Measurements from ENCODE around the gene DNAAF9. TPM values are rescaled to one million over a fixed set of nuclear protein-coding genes. Genes with fewer than 3 reads are reported as not detected.

Gene DNAAF9
- total and polyA plus RNA-seq, 4 donors, result 1.4 to 4.4 (median 2.4) TPM

DNA sequence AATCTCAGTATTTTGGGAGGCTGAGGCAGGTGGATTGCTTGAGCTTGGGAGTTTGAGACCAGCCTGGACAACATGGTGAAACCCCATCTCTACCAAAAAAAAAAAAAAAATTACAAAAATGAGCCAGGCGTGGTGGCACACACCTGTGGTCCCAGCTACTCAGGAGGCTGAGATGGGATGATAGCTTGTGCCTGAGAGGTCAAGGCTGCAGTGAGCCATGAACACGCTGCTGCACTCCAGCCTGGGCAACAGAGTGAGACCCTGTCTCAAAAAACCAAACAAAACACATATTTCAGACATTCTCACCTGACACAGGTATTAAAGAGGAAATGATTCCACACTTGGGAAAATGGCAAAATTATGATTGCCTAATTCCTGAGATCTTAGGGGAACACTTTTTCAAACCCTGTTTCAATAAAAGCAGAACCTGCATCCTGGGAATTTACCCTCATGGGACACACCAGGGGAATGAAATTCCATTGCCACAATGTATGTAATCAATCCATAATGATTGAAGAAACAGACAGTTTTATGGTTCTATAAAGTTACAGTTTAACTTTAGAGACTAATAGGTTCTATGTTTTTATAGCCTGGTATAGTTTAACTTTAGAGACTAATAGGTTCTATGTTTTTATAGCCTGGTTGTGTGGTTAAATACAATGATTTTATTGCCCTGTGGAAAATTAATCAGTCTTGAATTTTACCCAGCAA is 29.6 kb upstream of the DNAAF9 start (continued):
- TF ChIP-seq, protein P1, sequence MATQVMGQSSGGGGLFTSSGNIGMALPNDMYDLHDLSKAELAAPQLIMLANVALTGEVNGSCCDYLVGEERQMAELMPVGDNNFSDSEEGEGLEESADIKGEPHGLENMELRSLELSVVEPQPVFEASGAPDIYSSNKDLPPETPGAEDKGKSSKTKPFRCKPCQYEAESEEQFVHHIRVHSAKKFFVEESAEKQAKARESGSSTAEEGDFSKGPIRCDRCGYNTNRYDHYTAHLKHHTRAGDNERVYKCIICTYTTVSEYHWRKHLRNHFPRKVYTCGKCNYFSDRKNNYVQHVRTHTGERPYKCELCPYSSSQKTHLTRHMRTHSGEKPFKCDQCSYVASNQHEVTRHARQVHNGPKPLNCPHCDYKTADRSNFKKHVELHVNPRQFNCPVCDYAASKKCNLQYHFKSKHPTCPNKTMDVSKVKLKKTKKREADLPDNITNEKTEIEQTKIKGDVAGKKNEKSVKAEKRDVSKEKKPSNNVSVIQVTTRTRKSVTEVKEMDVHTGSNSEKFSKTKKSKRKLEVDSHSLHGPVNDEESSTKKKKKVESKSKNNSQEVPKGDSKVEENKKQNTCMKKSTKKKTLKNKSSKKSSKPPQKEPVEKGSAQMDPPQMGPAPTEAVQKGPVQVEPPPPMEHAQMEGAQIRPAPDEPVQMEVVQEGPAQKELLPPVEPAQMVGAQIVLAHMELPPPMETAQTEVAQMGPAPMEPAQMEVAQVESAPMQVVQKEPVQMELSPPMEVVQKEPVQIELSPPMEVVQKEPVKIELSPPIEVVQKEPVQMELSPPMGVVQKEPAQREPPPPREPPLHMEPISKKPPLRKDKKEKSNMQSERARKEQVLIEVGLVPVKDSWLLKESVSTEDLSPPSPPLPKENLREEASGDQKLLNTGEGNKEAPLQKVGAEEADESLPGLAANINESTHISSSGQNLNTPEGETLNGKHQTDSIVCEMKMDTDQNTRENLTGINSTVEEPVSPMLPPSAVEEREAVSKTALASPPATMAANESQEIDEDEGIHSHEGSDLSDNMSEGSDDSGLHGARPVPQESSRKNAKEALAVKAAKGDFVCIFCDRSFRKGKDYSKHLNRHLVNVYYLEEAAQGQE (IDR thresholded peaks at IDR 0.05), result no peak
- no peak for TF ChIP-seq TAF1 (conservative IDR thresholded peaks at IDR 0.05)

DNA sequence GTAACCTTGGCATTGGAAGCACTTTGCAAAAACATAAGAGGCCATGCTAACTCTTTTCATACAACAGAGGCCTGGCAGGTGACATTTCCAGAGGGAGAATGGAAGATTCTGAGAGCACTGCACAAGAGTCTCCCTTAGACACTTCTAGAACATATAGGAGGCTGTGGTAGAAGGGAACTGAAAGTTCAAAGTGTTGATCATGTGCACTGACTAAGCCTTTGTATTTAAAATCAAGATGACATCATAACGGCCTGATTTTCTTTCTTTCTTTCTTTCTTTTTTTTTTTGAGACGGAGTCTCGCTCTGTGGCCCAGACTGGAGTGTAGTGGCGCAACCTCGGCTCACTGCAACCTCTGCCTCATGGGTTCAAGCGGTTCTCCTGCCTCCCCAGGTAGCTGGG is 26.8 kb upstream of the DNAAF9 start:
- Histone ChIP-seq H3K27me3 (ENCODE audit: control insufficient read depth in 4 of 4, insufficient read depth in 4 of 4, low read length in 3 of 4) (no peaks in the 10 kb centered on the region), H3K9me3 (ENCODE audit: control insufficient read depth in 4 of 4, low read length in 3 of 4) (no peaks in the 10 kb centered on the region), H3K27ac (ENCODE audit: low read depth in 1 of 2, low read length in 2 of 2) (no peak overlapping the region), H3K36me3 (ENCODE audit: control insufficient read depth in 4 of 4, insufficient read depth in 3 of 4, low read depth in 1 of 4, low read length in 3 of 4) (no peaks in the 10 kb centered on the region), H3K4me1 (ENCODE audit: control insufficient read depth in 4 of 4, insufficient read depth in 4 of 4, low read length in 3 of 4) (no peaks in the 10 kb centered on the region), H3K9ac (ENCODE audit: low read depth in 1 of 2, low read length in 2 of 2) (no peak overlapping the region), H3K4me3 (ENCODE audit: low read depth in 1 of 3, low read length in 3 of 3) (no peak overlapping the region)
- no peak for DNase-seq (ENCODE audit: low spot score)
- WGBS, result 91% methylated on average over 6 of the region's 6 CpGs
- TF ChIP-seq, protein P2, sequence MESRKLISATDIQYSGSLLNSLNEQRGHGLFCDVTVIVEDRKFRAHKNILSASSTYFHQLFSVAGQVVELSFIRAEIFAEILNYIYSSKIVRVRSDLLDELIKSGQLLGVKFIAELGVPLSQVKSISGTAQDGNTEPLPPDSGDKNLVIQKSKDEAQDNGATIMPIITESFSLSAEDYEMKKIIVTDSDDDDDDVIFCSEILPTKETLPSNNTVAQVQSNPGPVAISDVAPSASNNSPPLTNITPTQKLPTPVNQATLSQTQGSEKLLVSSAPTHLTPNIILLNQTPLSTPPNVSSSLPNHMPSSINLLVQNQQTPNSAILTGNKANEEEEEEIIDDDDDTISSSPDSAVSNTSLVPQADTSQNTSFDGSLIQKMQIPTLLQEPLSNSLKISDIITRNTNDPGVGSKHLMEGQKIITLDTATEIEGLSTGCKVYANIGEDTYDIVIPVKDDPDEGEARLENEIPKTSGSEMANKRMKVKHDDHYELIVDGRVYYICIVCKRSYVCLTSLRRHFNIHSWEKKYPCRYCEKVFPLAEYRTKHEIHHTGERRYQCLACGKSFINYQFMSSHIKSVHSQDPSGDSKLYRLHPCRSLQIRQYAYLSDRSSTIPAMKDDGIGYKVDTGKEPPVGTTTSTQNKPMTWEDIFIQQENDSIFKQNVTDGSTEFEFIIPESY (IDR thresholded peaks at IDR 0.05), result no peak
- TF ChIP-seq, protein P1 (IDR thresholded peaks at IDR 0.05), result no peak
- no peak for TF ChIP-seq SP1 (IDR thresholded peaks at IDR 0.05)
- TF ChIP-seq NR2F2 (IDR thresholded peaks at IDR 0.05), result no peak
- TF ChIP-seq GABPA (IDR thresholded peaks at IDR 0.05 in 1 of 2, conservative IDR thresholded peaks at IDR 0.05 in 1 of 2), result no peak

DNA sequence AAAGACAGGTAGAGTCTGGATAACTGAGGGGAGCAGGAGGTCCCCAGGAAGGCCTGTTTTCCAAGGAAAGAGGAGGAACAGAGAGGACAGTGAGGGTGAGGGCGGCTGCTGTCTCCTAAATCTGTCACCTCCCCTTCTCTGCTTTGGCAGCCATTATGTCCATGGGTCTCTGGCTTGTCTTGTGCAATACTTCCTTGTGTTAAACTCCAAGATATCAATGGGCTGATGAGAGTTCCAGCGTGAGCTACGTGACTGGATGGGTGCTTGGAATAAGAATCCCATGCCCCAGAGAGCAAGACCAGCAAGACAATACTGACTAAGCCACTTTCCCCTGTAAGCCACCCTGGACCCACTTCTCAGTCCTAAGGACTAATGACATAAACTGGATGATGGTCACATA is 26.3 kb upstream of the DNAAF9 start:
- H3K4me1 ChIP-seq (ENCODE audit: control insufficient read depth in 4 of 4, insufficient read depth in 4 of 4, low read length in 3 of 4), result no peaks in the 10 kb centered on the region
- no peak overlapping the region for H3K4me3 ChIP-seq (ENCODE audit: low read depth in 1 of 3, low read length in 3 of 3)
- no peak for DNase-seq (ENCODE audit: low spot score)
- 92% methylated on average over 3 of the region's 3 CpGs for WGBS
- H3K9me3 ChIP-seq (ENCODE audit: control insufficient read depth in 4 of 4, low read length in 3 of 4), result no peaks in the 10 kb centered on the region
- no peak overlapping the region for H3K27ac ChIP-seq (ENCODE audit: low read depth in 1 of 2, low read length in 2 of 2)
- no peaks in the 10 kb centered on the region for H3K27me3 ChIP-seq (ENCODE audit: control insufficient read depth in 4 of 4, insufficient read depth in 4 of 4, low read length in 3 of 4)
- no peak overlapping the region for H3K9ac ChIP-seq (ENCODE audit: low read depth in 1 of 2, low read length in 2 of 2)
- no peaks in the 10 kb centered on the region for H3K36me3 ChIP-seq (ENCODE audit: control insufficient read depth in 4 of 4, insufficient read depth in 3 of 4, low read depth in 1 of 4, low read length in 3 of 4)
- TF ChIP-seq JUND (IDR thresholded peaks at IDR 0.05), result no peak
- no peak for TF ChIP-seq GABPA (IDR thresholded peaks at IDR 0.05 in 1 of 2, conservative IDR thresholded peaks at IDR 0.05 in 1 of 2)
- no peak for TF ChIP-seq TAF1 (conservative IDR thresholded peaks at IDR 0.05)
- TF ChIP-seq, protein P3, sequence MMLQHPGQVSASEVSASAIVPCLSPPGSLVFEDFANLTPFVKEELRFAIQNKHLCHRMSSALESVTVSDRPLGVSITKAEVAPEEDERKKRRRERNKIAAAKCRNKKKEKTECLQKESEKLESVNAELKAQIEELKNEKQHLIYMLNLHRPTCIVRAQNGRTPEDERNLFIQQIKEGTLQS (IDR thresholded peaks at IDR 0.05), result no peak
- TF ChIP-seq YY1 (IDR thresholded peaks at IDR 0.05), result no peak
- no peak for TF ChIP-seq RAD21 (IDR thresholded peaks at IDR 0.05)
- TF ChIP-seq SP1 (IDR thresholded peaks at IDR 0.05), result no peak
- TF ChIP-seq, protein P4, sequence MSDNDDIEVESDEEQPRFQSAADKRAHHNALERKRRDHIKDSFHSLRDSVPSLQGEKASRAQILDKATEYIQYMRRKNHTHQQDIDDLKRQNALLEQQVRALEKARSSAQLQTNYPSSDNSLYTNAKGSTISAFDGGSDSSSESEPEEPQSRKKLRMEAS (IDR thresholded peaks at IDR 0.05), result no peak
- TF ChIP-seq FOXA2 (IDR thresholded peaks at IDR 0.05), result no peak
- TF ChIP-seq, protein P1 (IDR thresholded peaks at IDR 0.05), result no peak
- no peak for TF ChIP-seq HNF4A (conservative IDR thresholded peaks at IDR 0.05)
